ENCODE results near the gene DLGAP1. TPM values are rescaled to one million over a fixed set of nuclear protein-coding genes. Genes with fewer than 3 reads are reported as not detected.

DLGAP1 gene
- total and polyA plus RNA-seq, 2 of the 13 experiments (the other 11 are each of a cell fraction or from before 2014, with no cell fraction given), result 0.01 TPM; not detected in 1

DNA sequence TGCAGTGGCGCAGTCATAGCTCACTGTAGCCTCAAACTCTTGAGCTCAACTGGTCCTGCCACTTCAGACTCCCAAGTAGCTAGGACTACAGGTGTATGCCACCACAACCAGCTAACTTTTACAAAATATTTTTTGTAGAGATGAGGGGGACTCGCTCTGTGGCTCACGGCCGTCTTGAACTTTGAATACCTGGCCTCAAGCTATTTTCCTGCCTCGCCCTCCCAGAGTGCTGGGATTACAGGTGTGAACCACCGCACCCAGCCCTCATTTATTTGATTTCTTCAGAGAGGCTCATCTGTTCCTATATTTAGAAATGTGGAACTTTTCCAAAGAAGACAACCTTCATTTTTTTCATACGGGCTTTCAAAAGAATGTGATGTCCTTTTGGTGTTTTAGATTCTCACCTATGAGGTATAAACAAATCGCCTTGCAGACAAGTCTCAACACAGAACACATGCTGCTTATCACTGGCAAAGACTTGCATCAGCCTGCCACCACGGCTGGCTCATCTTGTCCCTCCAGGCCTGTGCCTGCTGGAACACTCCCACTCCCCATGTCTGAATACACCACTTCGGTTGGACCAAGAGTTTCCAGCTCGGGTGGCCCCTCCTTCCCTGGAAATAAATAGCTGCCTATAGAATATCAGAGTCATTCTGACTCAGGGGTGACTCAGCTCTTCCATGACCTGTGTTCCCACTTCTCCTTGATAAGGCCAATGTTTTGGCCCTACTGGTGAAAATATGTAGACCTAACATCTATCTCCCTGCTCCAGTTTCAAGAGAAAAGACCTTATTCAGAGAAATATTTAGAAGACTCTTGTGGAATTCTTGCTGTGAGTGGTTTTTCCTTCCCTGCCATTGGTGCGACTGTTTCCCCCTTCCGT lies 802.5 kb downstream of the DLGAP1 start (continued):
- no peak for TF ChIP-seq MED8 (CRISPR knock-in tag; IDR thresholded peaks at IDR 0.05; ENCODE audit: insufficient replicate concordance)
- TF ChIP-seq SP1 (IDR thresholded peaks at IDR 0.05), result no peak
- TF ChIP-seq SP1 (CRISPR knock-in tag; IDR thresholded peaks at IDR 0.05), result no peak; the same call in 1 of the 2 replicates
- TF ChIP-seq ZNF572 (CRISPR knock-in tag; IDR thresholded peaks at IDR 0.05), result no peak
- TF ChIP-seq MAF1 (CRISPR knock-in tag; IDR thresholded peaks at IDR 0.05; ENCODE audit: borderline replicate concordance), result no peak
- TF ChIP-seq, protein P1, sequence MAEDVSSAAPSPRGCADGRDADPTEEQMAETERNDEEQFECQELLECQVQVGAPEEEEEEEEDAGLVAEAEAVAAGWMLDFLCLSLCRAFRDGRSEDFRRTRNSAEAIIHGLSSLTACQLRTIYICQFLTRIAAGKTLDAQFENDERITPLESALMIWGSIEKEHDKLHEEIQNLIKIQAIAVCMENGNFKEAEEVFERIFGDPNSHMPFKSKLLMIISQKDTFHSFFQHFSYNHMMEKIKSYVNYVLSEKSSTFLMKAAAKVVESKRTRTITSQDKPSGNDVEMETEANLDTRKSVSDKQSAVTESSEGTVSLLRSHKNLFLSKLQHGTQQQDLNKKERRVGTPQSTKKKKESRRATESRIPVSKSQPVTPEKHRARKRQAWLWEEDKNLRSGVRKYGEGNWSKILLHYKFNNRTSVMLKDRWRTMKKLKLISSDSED (CRISPR knock-in tag; IDR thresholded peaks at IDR 0.05), result no peak
- TF ChIP-seq ZNF260 (CRISPR knock-in tag; IDR thresholded peaks at IDR 0.05; ENCODE audit: borderline replicate concordance, low read depth), result no peak
- TF ChIP-seq ZNF674 (CRISPR knock-in tag; IDR thresholded peaks at IDR 0.05; ENCODE audit: low read depth), result no peak
- TF ChIP-seq ZNF589 (CRISPR knock-in tag; conservative IDR thresholded peaks at IDR 0.05), result no peak
- TF ChIP-seq UBTF (CRISPR knock-in tag; IDR thresholded peaks at IDR 0.05), result no peak; the same call in 1 of the 2 replicates
- TF ChIP-seq, protein P2, sequence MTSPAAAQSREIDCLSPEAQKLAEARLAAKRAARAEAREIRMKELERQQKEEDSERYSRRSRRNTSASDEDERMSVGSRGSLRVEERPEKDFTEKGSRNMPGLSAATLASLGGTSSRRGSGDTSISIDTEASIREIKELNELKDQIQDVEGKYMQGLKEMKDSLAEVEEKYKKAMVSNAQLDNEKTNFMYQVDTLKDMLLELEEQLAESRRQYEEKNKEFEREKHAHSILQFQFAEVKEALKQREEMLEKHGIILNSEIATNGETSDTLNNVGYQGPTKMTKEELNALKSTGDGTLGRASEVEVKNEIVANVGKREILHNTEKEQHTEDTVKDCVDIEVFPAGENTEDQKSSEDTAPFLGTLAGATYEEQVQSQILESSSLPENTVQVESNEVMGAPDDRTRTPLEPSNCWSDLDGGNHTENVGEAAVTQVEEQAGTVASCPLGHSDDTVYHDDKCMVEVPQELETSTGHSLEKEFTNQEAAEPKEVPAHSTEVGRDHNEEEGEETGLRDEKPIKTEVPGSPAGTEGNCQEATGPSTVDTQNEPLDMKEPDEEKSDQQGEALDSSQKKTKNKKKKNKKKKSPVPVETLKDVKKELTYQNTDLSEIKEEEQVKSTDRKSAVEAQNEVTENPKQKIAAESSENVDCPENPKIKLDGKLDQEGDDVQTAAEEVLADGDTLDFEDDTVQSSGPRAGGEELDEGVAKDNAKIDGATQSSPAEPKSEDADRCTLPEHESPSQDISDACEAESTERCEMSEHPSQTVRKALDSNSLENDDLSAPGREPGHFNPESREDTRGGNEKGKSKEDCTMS (CRISPR knock-in tag; conservative IDR thresholded peaks at IDR 0.05), result no peak
- TF ChIP-seq HIVEP1 (CRISPR knock-in tag; IDR thresholded peaks at IDR 0.05), result no peak
- TF ChIP-seq HIC2 (CRISPR knock-in tag; IDR thresholded peaks at IDR 0.05; ENCODE audit: low read depth), result no peak
- no peak for TF ChIP-seq ZNF619 (CRISPR knock-in tag; IDR thresholded peaks at IDR 0.05)
- TF ChIP-seq GLMP (CRISPR knock-in tag; IDR thresholded peaks at IDR 0.05; ENCODE audit: borderline replicate concordance), result no peak

All from HepG2 (cell line).